HepG2 (cell line): ENCODE results near the gene GIPC2.

Source experiments
- BHLHE40 ChIP-seq: IDR thresholded peaks from 2 replicates; pipeline ENCODE4 v1.6.1; 2011; ENCODE audit warnings: low read length, improper control_type of control experiment
- CHD2 ChIP-seq: IDR thresholded peaks from 2 replicates; pipeline ENCODE4 v1.6.1; 2011; ENCODE audit warnings: low read depth, low read length, improper control_type of control experiment
- DR1 ChIP-seq: sonication (generic); formaldehyde crosslinking; IDR thresholded peaks from 2 replicates; pipeline ENCODE4 v1.8.0; 2021; ENCODE audit warnings: mild to moderate bottlenecking, missing genetic modification reagents, inconsistent platforms
- FOXM1 ChIP-seq: sonication (generic); formaldehyde crosslinking; IDR thresholded peaks from 2 replicates; pipeline ENCODE4 v1.5.0; 2020; ENCODE audit warnings: missing genetic modification reagents
- HIVEP1 ChIP-seq: sonication (generic); formaldehyde crosslinking; IDR thresholded peaks from 2 replicates; pipeline ENCODE4 v1.4.0; 2020; ENCODE audit warnings: mild to moderate bottlenecking, missing genetic modification reagents
- MED1 ChIP-seq: sonication (generic); formaldehyde crosslinking; IDR thresholded peaks from 2 replicates; pipeline ENCODE4 v1.4.0; 2020; ENCODE audit warnings: missing genetic modification reagents
- NCOA1 ChIP-seq: sonication (generic); formaldehyde crosslinking; IDR thresholded peaks from 2 replicates; pipeline ENCODE4 v1.9.0; 2021; ENCODE audit warnings: missing genetic modification reagents
- POLR2A ChIP-seq, 2 experiments: IDR thresholded peaks; 2 replicates each; pipeline ENCODE4 v1.6.1; 2011; ENCODE audit warnings: low read depth in 2 of 2, low read length in 2 of 2, mild to moderate bottlenecking in 1 of 2, moderate library complexity in 1 of 2; ENCODE audit not compliant: insufficient read depth in 1 of 2
- SIX1 ChIP-seq: sonication (generic); formaldehyde crosslinking; IDR thresholded peaks from 2 replicates; pipeline ENCODE4 v1.4.0; 2020; ENCODE audit warnings: missing genetic modification reagents, borderline replicate concordance
- SMARCC2 ChIP-seq: fragments of 450-650 bp; IDR thresholded peaks from 2 replicates; pipeline ENCODE4 v1.6.1; 2017; ENCODE audit warnings: antibody characterized with exemption, mild to moderate bottlenecking
- TMF1 ChIP-seq: sonication (generic); formaldehyde crosslinking; IDR thresholded peaks from 2 replicates; pipeline ENCODE4 v1.8.1; 2022; ENCODE audit warnings: low read depth, missing genetic modification reagents
- ZNF274 ChIP-seq: sonication (generic); formaldehyde crosslinking; IDR thresholded peaks from 2 replicates; pipeline ENCODE4 v1.5.1; 2020; ENCODE audit warnings: mild to moderate bottlenecking, missing genetic modification reagents
- TF ChIP-seq, protein P1 (sequence below): sonication (generic); formaldehyde crosslinking; IDR thresholded peaks from 2 replicates; pipeline ENCODE4 v1.5.0; 2020; ENCODE audit warnings: mild to moderate bottlenecking, missing genetic modification reagents, moderate library complexity

GRCh38 chr1:78091886-78092285 lies 46.1 kb downstream of the GIPC2 start:
- no peak for TF ChIP-seq POLR2A (IDR thresholded peaks at IDR 0.05; ENCODE audit: insufficient read depth in 1 of 2, low read depth in 2 of 2, low read length in 2 of 2)
- TF ChIP-seq HIVEP1: no peak
- TF ChIP-seq BHLHE40: no peak
- no peak for TF ChIP-seq MED1 (CRISPR knock-in tag)
- no peak for TF ChIP-seq SIX1 (CRISPR knock-in tag)
- TF ChIP-seq, protein P1, sequence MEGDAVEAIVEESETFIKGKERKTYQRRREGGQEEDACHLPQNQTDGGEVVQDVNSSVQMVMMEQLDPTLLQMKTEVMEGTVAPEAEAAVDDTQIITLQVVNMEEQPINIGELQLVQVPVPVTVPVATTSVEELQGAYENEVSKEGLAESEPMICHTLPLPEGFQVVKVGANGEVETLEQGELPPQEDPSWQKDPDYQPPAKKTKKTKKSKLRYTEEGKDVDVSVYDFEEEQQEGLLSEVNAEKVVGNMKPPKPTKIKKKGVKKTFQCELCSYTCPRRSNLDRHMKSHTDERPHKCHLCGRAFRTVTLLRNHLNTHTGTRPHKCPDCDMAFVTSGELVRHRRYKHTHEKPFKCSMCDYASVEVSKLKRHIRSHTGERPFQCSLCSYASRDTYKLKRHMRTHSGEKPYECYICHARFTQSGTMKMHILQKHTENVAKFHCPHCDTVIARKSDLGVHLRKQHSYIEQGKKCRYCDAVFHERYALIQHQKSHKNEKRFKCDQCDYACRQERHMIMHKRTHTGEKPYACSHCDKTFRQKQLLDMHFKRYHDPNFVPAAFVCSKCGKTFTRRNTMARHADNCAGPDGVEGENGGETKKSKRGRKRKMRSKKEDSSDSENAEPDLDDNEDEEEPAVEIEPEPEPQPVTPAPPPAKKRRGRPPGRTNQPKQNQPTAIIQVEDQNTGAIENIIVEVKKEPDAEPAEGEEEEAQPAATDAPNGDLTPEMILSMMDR (CRISPR knock-in tag): no peak
- TF ChIP-seq NCOA1 (CRISPR knock-in tag): no peak
- TF ChIP-seq TMF1: no peak
- no peak for TF ChIP-seq ZNF274 (CRISPR knock-in tag)
- TF ChIP-seq SMARCC2: no peak
- TF ChIP-seq CHD2: no peak
- TF ChIP-seq FOXM1: no peak
- no peak for TF ChIP-seq DR1
